ENCODE results near the gene MT1G.
"Not testable (repeated sequence)": the region's sequence is repeated elsewhere in the genome, so short reads cannot be mapped to it uniquely, and the experiment has no call there.

Gene MT1G

DNA sequence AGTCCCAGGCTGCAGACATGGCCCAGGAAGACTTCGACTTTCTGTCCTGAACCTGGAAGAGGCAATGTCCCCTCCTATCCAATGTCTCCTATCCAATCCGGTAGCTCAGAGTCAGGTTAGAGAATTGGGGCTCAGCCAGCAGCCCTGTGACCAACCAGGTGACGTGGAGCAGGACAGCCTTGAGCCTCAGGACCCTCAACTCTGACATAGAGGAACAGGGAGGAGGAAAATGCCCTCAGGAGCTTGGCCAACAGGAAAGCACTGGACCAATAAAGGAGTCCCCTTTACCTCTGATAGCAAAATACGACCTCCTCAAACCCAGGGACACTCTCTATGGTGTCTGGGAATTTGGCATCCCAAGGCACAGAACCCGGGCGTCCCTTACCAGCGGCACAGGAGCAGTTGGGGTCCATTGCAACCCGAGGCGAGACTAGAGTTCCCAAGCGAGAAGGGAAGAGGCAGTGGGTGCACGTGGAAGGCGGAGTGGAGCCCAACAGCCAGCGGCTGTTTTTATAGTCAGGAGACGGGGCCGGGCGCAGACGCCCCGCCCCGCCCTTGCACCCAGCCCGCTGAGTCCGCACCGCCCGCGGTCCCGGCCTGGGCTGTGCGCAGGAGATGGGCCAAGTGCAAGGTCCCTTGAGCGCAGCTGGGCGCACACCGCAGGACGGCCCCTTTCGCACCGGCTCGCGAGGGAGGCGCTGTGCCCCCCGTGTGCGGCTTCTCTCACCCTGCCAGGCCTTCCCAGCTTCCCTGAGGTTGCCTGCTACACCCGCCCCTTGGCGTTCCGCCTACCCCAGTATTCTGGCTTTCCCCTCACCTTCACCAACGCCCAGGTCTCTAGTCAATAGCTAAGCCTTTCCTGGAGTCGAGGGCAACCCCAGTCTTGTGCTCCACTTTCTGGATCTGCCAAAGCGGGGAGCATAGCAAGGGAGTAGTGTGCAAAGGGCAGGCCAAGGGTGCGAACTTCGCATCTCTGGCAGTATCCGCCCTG is at the start of gene MT1G:
Gene MT1G (minus strand): TSS at position 485 of the 991 bp plus-strand sequence. CDS start 72 bp downstream, at position 413.
- DNase-seq (ENCODE audit: low read depth, low spot score): no peak

DNA sequence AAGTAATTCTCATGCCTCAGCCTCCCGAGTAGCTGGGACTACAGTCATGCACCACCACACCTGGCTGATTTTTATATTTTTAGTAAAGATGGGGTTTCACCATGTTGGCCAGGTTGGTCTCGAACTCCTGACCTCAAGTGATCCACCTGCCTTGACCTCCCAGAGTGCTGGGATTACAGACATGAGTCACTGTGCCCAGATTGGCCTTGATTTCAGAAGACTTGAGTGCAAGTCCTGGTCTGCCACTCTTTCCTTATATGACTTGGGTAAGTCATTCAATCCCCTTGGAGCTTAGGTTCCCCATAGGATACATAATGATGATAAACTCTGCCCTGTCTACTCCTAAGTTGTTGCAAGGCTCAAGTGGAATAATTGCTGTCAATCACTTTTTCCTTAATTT is 49.7 kb upstream of the MT1G start:
- not testable (repeated sequence) for DNase-seq (ENCODE audit: low read depth, low spot score)

- no peak for DNase-seq (ENCODE audit: low read depth, low spot score)
Measured at GRCh38 chr16:56716761-56717160, 48.9 kb upstream of the MT1G start.

GRCh38 chr16:56715126-56715525 is 47.3 kb upstream of the MT1G start:
- no peak for DNase-seq (ENCODE audit: low read depth, low spot score)

GRCh38 chr16:56713794-56714193 is 45.9 kb upstream of the MT1G start:
- DNase-seq (ENCODE audit: low read depth, low spot score): no peak

- DNase-seq (ENCODE audit: low read depth, low spot score): no peak
Measured at GRCh38 chr16:56711862-56712261, 44.0 kb upstream of the MT1G start.

DNA sequence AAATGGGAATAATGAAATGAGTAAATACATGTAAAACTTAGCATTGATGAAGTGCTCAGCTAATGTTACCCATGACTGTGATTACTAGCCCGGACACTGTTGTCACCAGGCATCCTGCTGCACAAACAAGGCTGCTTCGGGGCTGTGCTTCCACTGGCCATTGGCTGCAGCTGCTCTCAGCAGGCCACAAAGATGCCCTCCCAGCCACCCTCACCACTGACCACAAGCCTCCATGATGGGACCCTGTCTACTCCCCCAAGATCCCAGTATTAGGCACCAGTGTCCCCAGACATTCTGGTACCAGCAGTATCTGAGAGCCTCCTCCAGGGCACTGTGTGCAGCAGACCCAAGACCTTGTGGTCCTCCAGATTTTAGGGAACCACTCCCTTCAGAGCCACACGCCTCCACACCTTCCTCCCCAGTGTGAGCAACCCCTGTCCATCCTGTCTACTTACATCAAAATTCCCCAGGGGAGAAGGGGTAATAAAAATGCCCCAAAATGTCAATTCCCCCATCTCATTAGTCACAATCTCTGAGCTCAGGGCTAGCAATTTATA is 42.4 kb upstream of the MT1G start:
- DNase-seq (ENCODE audit: low read depth, low spot score): no peak

DNA sequence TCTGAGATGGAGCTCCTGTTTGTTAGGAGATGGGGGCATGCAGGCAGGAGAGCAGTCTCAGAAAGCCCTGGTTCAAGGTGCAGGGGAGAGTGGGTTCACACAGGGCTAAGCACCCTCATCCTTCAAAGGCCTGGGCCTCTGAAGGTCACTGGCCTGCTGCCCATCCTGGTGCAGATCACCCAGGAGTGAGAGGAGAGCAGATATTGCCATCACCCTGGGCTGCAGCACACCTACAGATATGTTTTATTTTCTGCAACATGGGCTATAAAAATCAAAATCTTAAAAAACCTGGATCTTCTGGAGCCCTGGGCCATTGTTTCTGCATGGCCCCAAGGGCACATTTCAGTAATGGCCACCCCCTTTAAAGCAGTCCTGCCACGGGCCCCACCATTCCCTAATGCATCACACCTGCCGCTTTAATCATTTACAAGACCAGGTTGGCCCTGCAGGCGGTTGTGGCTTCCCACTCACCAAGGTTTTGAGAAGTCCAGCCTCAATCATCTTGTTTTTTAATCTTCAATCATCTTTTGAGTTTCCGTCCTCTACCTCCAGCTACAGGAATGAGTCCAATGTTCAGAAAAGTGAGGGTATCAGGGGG is 41.7 kb upstream of the MT1G start:
- no peak for DNase-seq (ENCODE audit: low read depth, low spot score)

DNA sequence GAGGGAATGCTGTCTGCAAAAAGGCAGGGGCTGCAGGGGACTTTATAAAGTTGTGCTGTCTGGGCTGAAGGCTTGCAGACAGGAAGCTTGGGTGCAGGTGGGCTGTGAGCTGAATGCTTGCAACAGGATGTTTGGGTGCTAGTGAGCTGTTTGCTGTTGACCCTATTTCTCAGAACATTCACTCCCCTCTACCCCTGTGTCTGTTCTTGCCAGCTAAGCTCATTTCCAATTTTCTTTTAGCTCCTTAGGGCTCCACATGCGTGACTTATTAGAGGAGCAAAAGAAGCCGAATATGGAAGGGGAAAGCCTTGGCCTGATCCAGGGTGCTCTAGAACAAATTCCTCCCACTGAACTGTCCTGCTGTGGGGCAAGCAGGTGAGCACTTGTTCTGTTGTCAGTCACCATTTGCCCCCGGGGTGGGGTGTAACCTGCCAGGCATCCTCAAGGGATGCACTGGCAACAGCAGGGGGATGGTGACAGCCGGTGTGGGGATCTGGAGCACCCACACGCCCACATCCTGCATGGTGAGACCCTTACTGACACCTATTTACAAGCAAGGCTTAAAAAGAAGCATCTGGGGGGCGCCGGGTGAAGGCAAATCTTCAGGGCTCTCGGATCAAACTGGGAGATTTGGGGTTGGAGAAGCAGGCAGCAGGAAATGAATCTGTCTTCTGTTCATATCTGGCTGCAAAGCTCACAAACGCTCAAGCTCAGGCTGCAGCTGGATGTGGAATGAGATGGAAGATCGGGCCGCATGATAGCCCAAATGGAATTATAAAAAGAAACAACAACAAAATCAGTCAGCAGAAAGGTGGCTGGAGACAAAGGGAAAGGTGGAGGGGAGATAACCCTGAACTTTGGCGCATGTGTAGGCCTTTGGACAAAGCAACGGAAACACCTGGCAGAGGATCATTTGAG is 40.9 kb upstream of the MT1G start:
- no peak for DNase-seq (ENCODE audit: low read depth, low spot score)

GRCh38 chr16:56702836-56703235 is 35.0 kb upstream of the MT1G start:
- DNase-seq (ENCODE audit: low read depth, low spot score): no peak

DNA sequence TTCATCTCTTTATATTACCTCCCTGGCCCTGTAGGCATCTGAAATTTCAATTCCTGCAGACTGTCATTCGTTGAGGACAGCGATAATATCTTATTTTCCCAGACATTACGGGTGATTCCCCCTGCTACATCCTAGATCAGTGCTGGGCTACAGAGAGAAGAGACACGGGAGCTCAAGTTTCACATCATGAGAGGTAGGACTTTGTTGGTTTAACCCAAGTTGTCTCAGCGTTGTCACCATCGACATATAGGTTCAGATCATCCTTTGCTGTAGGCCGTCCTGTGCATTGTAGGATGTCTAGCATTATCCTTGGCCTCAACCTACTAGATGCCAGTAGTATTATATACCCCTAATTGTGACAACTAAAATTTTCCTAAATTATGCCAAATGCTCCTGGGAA is 33.7 kb upstream of the MT1G start:
- no peak for DNase-seq (ENCODE audit: low read depth, low spot score)

- no peak for DNase-seq (ENCODE audit: low read depth, low spot score)
Measured at GRCh38 chr16:56700631-56701030, 32.8 kb upstream of the MT1G start.

DNA sequence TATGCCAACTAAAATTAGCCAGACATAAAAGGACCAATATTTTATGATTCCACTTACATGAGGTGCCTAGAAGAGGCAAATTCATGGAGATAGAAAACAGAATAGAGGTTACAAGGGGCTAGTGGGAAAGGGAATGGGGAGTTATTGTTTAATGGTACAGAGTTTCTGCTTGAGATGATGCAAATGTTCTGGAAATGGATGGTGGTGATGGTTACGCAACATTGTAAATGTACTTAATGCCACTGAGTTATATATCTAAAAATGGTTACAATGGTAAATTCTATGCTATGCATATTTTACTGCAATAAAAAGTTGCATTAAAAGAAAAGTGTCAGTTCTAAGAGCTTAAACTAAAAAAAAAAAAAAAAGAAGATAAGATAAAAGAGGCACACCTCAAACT is 32.3 kb upstream of the MT1G start:
- no peak for DNase-seq (ENCODE audit: low read depth, low spot score)

DNA sequence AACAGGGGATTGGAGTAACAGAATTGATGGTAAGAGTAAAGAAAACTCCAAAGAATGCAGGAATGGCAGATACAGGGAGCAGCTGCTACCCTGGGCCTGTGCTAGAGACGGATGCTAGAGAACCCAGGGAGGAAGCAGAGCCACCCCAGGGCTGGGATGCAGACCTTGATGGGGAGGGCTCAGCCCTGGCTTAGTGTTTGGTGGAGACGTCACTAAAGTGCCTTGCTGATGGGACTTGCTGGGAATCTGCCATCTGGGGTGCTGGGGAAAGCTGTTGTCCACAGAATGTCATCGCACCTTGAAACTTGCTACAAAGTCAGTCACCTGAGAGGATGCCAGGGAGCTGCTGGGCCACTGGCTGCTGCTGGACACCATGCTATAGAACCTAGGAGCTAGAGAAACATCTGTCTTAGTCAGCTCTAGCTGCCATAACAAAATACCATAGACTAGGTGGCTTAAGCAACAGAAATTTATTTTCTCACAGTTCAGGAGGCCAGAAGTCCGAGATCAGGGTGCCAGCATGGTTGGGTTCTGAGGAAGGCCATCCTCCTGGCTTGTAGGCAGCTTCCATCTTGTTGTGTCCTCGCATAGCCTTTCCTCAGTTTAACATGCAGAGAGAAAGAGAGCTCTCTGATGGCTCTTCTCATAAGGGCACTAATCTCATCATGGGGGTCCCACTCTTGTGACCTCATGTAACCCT is 29.7 kb upstream of the MT1G start:
- DNase-seq (ENCODE audit: low read depth, low spot score): no peak

DNA sequence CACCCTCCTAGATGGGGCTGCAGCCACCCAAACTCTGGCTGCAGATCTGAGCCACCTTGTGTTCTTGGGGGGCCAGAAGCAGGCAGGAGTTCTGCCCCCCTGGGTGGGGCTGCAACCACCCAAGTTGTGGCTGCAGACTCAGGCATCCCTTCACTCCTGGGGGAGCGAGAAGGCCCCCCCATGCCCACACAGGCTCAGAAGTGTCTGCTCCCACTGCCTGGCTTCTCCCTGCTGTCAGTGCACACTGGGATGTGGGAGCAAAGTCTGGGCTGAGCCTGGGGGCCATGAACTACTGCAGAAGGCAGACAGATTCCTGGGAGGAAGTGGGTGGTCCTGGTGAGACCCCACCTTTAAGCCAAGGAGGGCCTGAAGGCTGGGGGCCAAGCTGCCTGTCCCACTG is 27.4 kb upstream of the MT1G start:
- DNase-seq (ENCODE audit: low read depth, low spot score): no peak

GRCh38 chr16:56691885-56692284 is 24.0 kb upstream of the MT1G start:
- DNase-seq (ENCODE audit: low read depth, low spot score): no peak

DNA sequence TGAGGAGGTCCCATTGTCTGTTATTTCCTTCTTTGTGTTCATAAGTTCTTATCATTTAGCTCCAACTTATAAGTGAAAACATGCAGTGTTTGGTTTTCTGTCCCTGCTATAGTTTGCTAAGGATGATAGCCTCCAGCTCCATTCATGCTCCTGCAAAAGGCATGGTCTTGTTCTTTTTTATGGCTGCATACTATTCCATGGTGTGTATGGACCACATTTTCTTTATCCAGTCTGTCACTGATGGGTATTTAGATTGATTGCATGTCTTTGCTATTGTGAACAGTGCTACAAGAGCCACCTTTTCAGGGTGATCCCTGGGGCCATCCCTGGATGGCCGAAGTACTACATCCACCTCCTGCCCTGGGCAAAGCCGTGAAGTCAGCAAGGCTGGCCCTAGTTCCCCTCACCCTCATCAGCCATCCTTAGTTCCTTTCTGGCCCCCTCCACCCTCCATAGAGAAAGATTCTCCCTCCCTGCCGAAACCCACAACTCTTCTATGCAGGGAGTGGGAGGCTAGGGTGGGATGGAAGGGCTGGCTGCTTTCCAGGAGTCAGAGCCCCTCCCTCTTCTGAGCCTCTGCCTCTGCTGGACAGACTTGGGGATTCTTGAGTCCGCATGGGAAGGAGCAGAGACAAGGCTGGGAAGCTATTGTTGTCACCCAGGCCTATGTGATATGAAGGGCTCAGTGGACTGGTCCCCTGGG is 22.7 kb upstream of the MT1G start:
- DNase-seq (ENCODE audit: low read depth, low spot score): no peak

DNA sequence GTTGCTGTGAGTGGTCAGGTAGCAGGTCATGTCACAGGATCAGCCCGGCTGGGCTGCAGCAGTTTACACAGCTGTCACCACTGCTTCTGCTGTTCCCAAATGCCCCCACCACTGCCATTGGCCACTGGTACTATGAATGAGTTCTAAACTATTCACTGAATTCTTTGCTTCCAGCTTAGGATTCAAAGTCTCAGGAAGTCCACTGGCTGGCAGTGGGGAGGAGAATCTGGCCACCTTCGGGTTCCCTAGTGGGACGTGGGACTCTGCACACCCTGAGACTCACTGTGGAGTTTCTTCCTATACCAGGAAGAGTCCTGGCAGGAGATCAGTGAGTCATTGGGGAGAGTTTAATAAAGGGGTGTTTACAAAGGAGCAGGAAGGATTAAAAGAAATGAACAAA is 21.3 kb upstream of the MT1G start:
- DNase-seq (ENCODE audit: low read depth, low spot score): no peak

- no peak for DNase-seq (ENCODE audit: low read depth, low spot score)
Measured at GRCh38 chr16:56688762-56689161, 20.9 kb upstream of the MT1G start.

- no peak for DNase-seq (ENCODE audit: low read depth, low spot score)
Measured at GRCh38 chr16:56686758-56687157, 18.9 kb upstream of the MT1G start.
